B cell (primary cell): ENCODE data around the gene ANKRD33. TPM values are rescaled to one million over a fixed set of nuclear protein-coding genes. Genes with fewer than 3 reads are reported as not detected.

Experiments used
- ATAC-seq: fragments of 200-7000 bp; cut with Tn5 transposase; one replicate; pipeline ENCODE4 v1.10.0; 2021; ENCODE audit warnings: low read depth, mild to moderate bottlenecking, moderate number of reproducible peaks, moderate library complexity
- CTCF ChIA-PET: fragments of 350-600 bp; sonication (Branson Sonifier 250); formaldehyde crosslinking; loops from one replicate; lab custom pipeline; 2021; ENCODE audit warnings: antibody characterized with exemption, inconsistent platforms; lab: Charles Lee
- POLR2A ChIA-PET: fragments of 350-600 bp; sonication (Branson Sonifier 250); formaldehyde crosslinking; loops from one replicate; lab custom pipeline; 2021; ENCODE audit warnings: antibody characterized with exemption; lab: Charles Lee
- DNase-seq: peaks from one replicate; pipeline ENCODE4 v3.0.0; 2013
- H2AFZ ChIP-seq: 2 replicates; pipeline ENCODE4 v1.6.1; 2012; ENCODE audit warnings: mild to moderate bottlenecking, low read depth, low read length; ENCODE audit not compliant: insufficient read depth, poor library complexity, severe bottlenecking
- H3K27ac ChIP-seq, 2 donors: 1 replicate in 1 of 2; 2 replicates in 1 of 2; pipeline ENCODE4 v1.5.1; 2012 to 2013; ENCODE audit warnings: low read length in 2 of 2, mild to moderate bottlenecking in 2 of 2, moderate library complexity in 1 of 2
- H3K27me3 ChIP-seq, 4 experiments: fragments of 200-600 bp in 1 of 4; sonication (generic) in 1 of 4; replicated peaks in 1 of 4; 1 replicate in 2 of 4; 2 replicates in 2 of 4; pipeline versions ENCODE4 v1.6.1 to v1.7.0; 2013 to 2016; ENCODE audit warnings: low read length in 3 of 4, mild to moderate bottlenecking in 2 of 4, mixed read lengths in 1 of 4, moderate library complexity in 1 of 4; ENCODE audit not compliant: insufficient read depth in 4 of 4, control insufficient read depth in 3 of 4; ENCODE audit errors: control extremely low read depth in 1 of 4
- H3K36me3 ChIP-seq, 2 experiments: replicated peaks in 1 of 2; 1 replicate in 1 of 2; 2 replicates in 1 of 2; pipeline versions ENCODE4 v1.6.1 to v1.7.1; 2013; ENCODE audit warnings: low read length in 1 of 2; ENCODE audit not compliant: insufficient read depth in 2 of 2, control insufficient read depth in 1 of 2; ENCODE audit errors: control extremely low read depth in 1 of 2, extremely low read depth in 1 of 2
- H3K4me1 ChIP-seq, 2 donors: fragments of 200-600 bp in 1 of 2; sonication (generic) in 1 of 2; 1 replicate in 1 of 2; 2 replicates in 1 of 2; pipeline versions ENCODE4 v1.5.1 to v1.6.1; 2013 to 2017; ENCODE audit warnings: low read length in 2 of 2; ENCODE audit not compliant: control insufficient read depth in 2 of 2, insufficient read depth in 2 of 2
- H3K4me2 ChIP-seq: replicated peaks from 2 replicates; pipeline ENCODE3; 2012; ENCODE audit warnings: mild to moderate bottlenecking, low read depth, low read length; ENCODE audit not compliant: poor library complexity, severe bottlenecking
- H3K4me3 ChIP-seq, 5 experiments: fragments of 200-600 bp in 1 of 5; sonication (generic) in 1 of 5; 1 replicate in 3 of 5; 2 replicates in 2 of 5; pipeline versions ENCODE4 v1.5.1 to v1.7.0; 2011 to 2016; ENCODE audit warnings: low read length in 4 of 5, mild to moderate bottlenecking in 4 of 5, low read depth in 2 of 5, control low read depth in 1 of 5, moderate library complexity in 1 of 5; ENCODE audit not compliant: insufficient read depth in 1 of 5; ENCODE audit errors: control extremely low read depth in 1 of 5, extremely low read depth in 1 of 5
- H3K79me2 ChIP-seq: fragments of 200-600 bp; sonication (generic); one replicate; pipeline ENCODE4 v1.6.0; 2016; ENCODE audit warnings: low read length; ENCODE audit not compliant: control insufficient read depth, insufficient read depth
- H3K9ac ChIP-seq: fragments of 200-600 bp; sonication (generic); 2 replicates; pipeline ENCODE4 v1.6.1; 2017; ENCODE audit warnings: mild to moderate bottlenecking, low read length, moderate library complexity
- H3K9me3 ChIP-seq, 3 donors: one replicate each; pipeline versions ENCODE4 v1.6.1 to v1.7.1; 2013; ENCODE audit warnings: low read length in 2 of 3; ENCODE audit not compliant: control insufficient read depth in 2 of 3, insufficient read depth in 1 of 3; ENCODE audit errors: control extremely low read depth in 1 of 3
- H4K20me1 ChIP-seq: 2 replicates; pipeline ENCODE4 v1.6.0; 2012; ENCODE audit warnings: mild to moderate bottlenecking, low read length; ENCODE audit not compliant: insufficient read depth, control insufficient read depth, poor library complexity, severe bottlenecking
- H3K27ac Mint-ChIP-seq: one replicate; pipeline ENCODE4 v1.8.0; 2021; ENCODE audit warnings: mixed read lengths
- H3K27me3 Mint-ChIP-seq: one replicate; pipeline ENCODE4 v1.8.0; 2021; ENCODE audit warnings: mixed read lengths
- H3K4me1 Mint-ChIP-seq: one replicate; pipeline ENCODE4 v1.8.0; 2021; ENCODE audit warnings: mixed read lengths
- H3K4me3 Mint-ChIP-seq: one replicate; pipeline ENCODE4 v1.8.0; 2021; ENCODE audit warnings: mixed read lengths
- H3K9me3 Mint-ChIP-seq: one replicate; pipeline ENCODE4 v1.8.0; 2022; ENCODE audit warnings: mixed read lengths; ENCODE audit not compliant: insufficient read depth
- EZH2 ChIP-seq: IDR thresholded peaks from 2 replicates; pipeline ENCODE4 v1.6.1; 2012; ENCODE audit warnings: borderline replicate concordance, low read depth, mild to moderate bottlenecking, moderate library complexity, low read length; ENCODE audit not compliant: insufficient read depth, poor library complexity, severe bottlenecking
- WGBS: methylation state at CpG from one replicate; pipeline ENCODE4 v1.1.5; 2013; ENCODE audit warnings: missing lambda C conversion rate; ENCODE audit not compliant: insufficient coverage; 5-methylcytosine and 5-hydroxymethylcytosine counted together
- intact Hi-C: fragments of 100-400 bp; cut with micrococcal nuclease; formaldehyde crosslinking; loops from one replicate; pipeline ENCODE4 v1.10.0; 2022
- polyA plus RNA-seq: library from polyadenylated mRNA; depleted of rRNA; stranded (reverse); fragments of >200 nt; gene quantifications from 2 replicates; pipeline ENCODE4 v1.2.3, GENCODE V29; 2012
- total RNA-seq, 2 donors: library from RNA; stranded (reverse); fragments of 120-200 nt in 1 of 2; gene quantifications; 1 replicate in 1 of 2; 2 replicates in 1 of 2; pipeline versions ENCODE4 v1.2.3 to v1.2.4, GENCODE V29; 2013 to 2022
- TF ChIP-seq, protein P1 (sequence below): fragments of 200-600 bp; IDR thresholded peaks from one replicate; pipeline ENCODE4 v1.8.0; 2022; ENCODE audit warnings: antibody characterized with exemption, mild to moderate bottlenecking

The ANKRD33 gene
- total and polyA plus RNA-seq, 2 donors (not counting 1 experiment from before 2014, with no cell fraction given) = not detected

DNA sequence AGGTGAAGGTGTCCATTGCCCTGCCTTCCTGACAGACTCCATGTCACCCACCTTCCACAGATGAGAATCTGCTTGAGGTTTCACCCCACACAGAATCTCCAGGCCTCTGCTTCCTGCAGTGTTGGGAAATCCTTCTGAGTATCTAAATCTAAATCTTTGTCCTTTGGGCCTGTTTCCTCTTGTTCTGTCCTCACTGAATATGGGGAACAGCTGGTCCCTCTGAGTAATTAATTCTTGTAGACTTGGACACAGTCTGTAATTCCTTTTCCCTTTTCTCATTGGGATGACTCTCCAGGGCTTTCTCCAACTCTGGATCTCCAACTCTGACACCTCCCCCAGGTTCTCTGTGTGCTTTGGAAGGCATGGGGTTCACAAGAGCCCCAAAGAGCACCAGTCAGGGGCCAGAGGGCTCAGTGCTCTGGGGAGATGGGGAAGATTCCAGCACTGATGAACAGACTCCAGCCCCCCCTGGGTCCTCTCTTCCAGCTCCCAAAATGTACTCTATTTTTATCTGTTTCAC lies 17.1 kb downstream of the ANKRD33 start:
- Histone ChIP-seq H3K4me2 (no peak overlapping the region), H3K9ac (no peak overlapping the region), H3K4me3 (no peak overlapping the region), H3K36me3 (no peaks in the 10 kb centered on the region), H2AFZ (no peak overlapping the region), H3K9me3 (peaks cover 0 to 4% (median 0%) of the 10 kb centered on the region in 3 donors), H3K27ac (no peak overlapping the region), H3K79me2 (no peaks in the 10 kb centered on the region), H3K4me1 (peaks cover 0 to 10% of the 10 kb centered on the region in 2 donors), H4K20me1 (no peaks in the 10 kb centered on the region), H3K27me3 (peaks cover 0 to 23% (median 15%) of the 10 kb centered on the region in 4 experiments)
- ATAC-seq = no peak
- TF ChIP-seq, protein P1, sequence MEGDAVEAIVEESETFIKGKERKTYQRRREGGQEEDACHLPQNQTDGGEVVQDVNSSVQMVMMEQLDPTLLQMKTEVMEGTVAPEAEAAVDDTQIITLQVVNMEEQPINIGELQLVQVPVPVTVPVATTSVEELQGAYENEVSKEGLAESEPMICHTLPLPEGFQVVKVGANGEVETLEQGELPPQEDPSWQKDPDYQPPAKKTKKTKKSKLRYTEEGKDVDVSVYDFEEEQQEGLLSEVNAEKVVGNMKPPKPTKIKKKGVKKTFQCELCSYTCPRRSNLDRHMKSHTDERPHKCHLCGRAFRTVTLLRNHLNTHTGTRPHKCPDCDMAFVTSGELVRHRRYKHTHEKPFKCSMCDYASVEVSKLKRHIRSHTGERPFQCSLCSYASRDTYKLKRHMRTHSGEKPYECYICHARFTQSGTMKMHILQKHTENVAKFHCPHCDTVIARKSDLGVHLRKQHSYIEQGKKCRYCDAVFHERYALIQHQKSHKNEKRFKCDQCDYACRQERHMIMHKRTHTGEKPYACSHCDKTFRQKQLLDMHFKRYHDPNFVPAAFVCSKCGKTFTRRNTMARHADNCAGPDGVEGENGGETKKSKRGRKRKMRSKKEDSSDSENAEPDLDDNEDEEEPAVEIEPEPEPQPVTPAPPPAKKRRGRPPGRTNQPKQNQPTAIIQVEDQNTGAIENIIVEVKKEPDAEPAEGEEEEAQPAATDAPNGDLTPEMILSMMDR = no peak
- no peak for TF ChIP-seq EZH2
- ChIA-PET POLR2A (no interaction called here), CTCF (no interaction called here)
- intact Hi-C loops = no loop called here
- peaks cover 37% of the 10 kb centered on the region for H3K27me3 Mint-ChIP-seq
- peaks cover 4% of the 10 kb centered on the region for H3K4me1 Mint-ChIP-seq
- DNase-seq = no peak
- H3K9me3 Mint-ChIP-seq = no peaks in the 10 kb centered on the region
- H3K27ac Mint-ChIP-seq = no peak overlapping the region
- H3K4me3 Mint-ChIP-seq = no peak overlapping the region

DNA sequence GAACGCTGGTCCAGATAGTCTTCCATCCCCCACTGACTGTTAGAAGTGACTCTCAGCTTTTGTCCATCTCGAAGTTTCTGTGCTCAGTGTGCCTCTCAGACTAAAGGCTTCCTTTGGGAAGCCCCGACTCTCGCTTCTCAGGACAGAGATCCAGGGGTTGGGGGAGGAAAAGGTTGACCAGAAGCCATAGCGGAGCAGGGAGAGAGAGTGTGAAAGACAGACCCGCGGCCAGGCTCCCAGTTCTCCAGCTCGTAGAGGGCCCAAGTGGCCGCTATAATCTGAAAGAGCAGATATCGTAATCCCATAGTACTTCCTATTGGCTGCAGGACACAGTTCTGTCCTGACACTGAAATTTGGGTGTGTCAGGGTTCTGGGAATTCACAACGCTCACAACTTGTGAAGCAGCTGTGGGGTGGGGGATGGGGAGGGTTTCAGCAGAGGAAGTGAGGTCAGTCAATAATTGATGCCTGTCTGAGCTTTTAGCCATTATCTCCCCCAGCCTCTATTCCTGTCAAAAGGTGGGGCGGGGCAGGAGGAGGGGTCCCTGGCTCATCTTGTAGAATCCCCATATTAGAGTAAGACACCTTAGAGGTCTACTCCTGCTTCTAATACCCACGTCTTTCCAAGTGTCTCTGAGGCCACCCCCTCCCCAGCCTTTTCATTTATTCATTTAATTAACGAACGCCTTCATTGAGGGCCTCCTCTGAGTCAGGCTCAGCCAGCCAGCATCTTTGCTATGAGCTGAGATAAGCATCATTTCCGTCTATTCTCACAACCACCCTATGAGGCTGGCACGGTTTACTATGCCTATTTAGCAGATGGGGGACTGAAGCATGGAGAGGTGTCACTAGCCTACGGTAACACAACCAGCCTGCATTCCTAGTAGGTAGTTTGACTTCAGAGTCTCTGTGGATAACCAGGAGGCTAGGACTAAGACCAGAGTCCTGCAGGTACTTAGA lies 17.8 kb downstream of the ANKRD33 start:
- peaks cover 4% of the 10 kb centered on the region for H3K4me1 Mint-ChIP-seq
- no peak for TF ChIP-seq EZH2
- TF ChIP-seq, protein P1 = no peak
- no peaks in the 10 kb centered on the region for H3K36me3 ChIP-seq
- ATAC-seq (no peak), DNase-seq (no peak)
- no peaks in the 10 kb centered on the region for H3K79me2 ChIP-seq
- no peaks in the 10 kb centered on the region for H3K9me3 Mint-ChIP-seq
- H3K27ac Mint-ChIP-seq = no peak overlapping the region
- peaks cover 37% of the 10 kb centered on the region for H3K27me3 Mint-ChIP-seq
- H3K27ac ChIP-seq = no peak overlapping the region
- H3K4me3 ChIP-seq = no peak overlapping the region
- POLR2A ChIA-PET = no interaction called here
- intact Hi-C loops = no loop called here
- no peak overlapping the region for H3K4me2 ChIP-seq
- 92% methylated on average over 13 of the region's 18 CpGs for WGBS
- H3K4me1 ChIP-seq = peaks cover 0 to 10% of the 10 kb centered on the region in 2 donors
- no peak overlapping the region for H3K9ac ChIP-seq
- H3K9me3 ChIP-seq = peaks cover 0 to 4% (median 0%) of the 10 kb centered on the region in 3 donors
- H4K20me1 ChIP-seq = no peaks in the 10 kb centered on the region
- no peak overlapping the region for H3K4me3 Mint-ChIP-seq
- no peak overlapping the region for H2AFZ ChIP-seq
- CTCF ChIA-PET = interaction anchor here (0.5 to 1.1 kb wide), 2 partner anchors 18 to 30 kb away, joined by 3 to 4 read pairs; no protein-coding TSS in a partner anchor
- peaks cover 0 to 23% (median 15%) of the 10 kb centered on the region in 4 experiments for H3K27me3 ChIP-seq
